ENCODE results near the gene EPB41L1. TPM values are rescaled to one million over a fixed set of nuclear protein-coding genes. Genes with fewer than 3 reads are reported as not detected.

Gene EPB41L1
- total and polyA plus RNA-seq, 4 donors = 13.5 to 61.9 (median 32.8) TPM

- TF ChIP-seq CTCF (IDR thresholded peaks at IDR 0.05; ENCODE audit: control extremely low read depth, extremely low read depth) = peak; percentile 68
- peaks cover 0 to 28% (median 5%) of the 10 kb centered on the region in 4 donors for H3K36me3 ChIP-seq (ENCODE audit: control insufficient read depth in 4 of 4, insufficient read depth in 4 of 4, low read length in 4 of 4)
- H3K9ac ChIP-seq (ENCODE audit: insufficient read depth in 1 of 2, low read length in 2 of 2) = no peak overlapping the region
- DNase-seq (peak; percentile 72 to 82 (median 76)), ATAC-seq (ENCODE audit: insufficient read depth, low FRiP score) (peak; percentile 80)
- H3K27ac ChIP-seq (ENCODE audit: low read depth in 1 of 2, low read length in 1 of 2) = no peak overlapping the region
- H3K4me3 ChIP-seq = no peak overlapping the region
- H3K4me1 ChIP-seq (ENCODE audit: control insufficient read depth in 5 of 5, insufficient read depth in 5 of 5, low read length in 5 of 5) = no peaks in the 10 kb centered on the region
- H3K27me3 ChIP-seq (ENCODE audit: control insufficient read depth in 3 of 3, insufficient read depth in 3 of 3, low read length in 2 of 3) = no peaks in the 10 kb centered on the region
- H3K9me3 ChIP-seq (ENCODE audit: control insufficient read depth in 4 of 4, insufficient read depth in 3 of 4, low read length in 3 of 4) = no peaks in the 10 kb centered on the region
- WGBS, 2 donors = 53 to 54% methylated on average over 6 of the region's 6 CpGs
Measured at GRCh38 chr20:36199345-36200257, 45.1 kb downstream of the EPB41L1 start.

- peaks cover 0 to 24% (median 3%) of the 10 kb centered on the region in 4 donors for H3K36me3 ChIP-seq (ENCODE audit: control insufficient read depth in 4 of 4, insufficient read depth in 4 of 4, low read length in 4 of 4)
- 80 to 85% methylated on average over 1 of the region's 1 CpG for WGBS, 2 donors
Measured at GRCh38 chr20:36200451-36200850, 45.9 kb downstream of the EPB41L1 start.

GRCh38 chr20:36201198-36201597 lies 46.7 kb downstream of the EPB41L1 start:
- TF ChIP-seq CTCF (IDR thresholded peaks at IDR 0.05; ENCODE audit: control extremely low read depth, extremely low read depth) = no peak
- no peaks in the 10 kb centered on the region for H3K4me1 ChIP-seq (ENCODE audit: control insufficient read depth in 5 of 5, insufficient read depth in 5 of 5, low read length in 5 of 5)
- H3K9ac ChIP-seq (ENCODE audit: insufficient read depth in 1 of 2, low read length in 2 of 2) = no peak overlapping the region
- ATAC-seq (ENCODE audit: insufficient read depth, low FRiP score) = no peak
- no peaks in the 10 kb centered on the region for H3K27me3 ChIP-seq (ENCODE audit: control insufficient read depth in 3 of 3, insufficient read depth in 3 of 3, low read length in 2 of 3)
- no peak overlapping the region for H3K27ac ChIP-seq (ENCODE audit: low read depth in 1 of 2, low read length in 1 of 2)
- peaks cover 0 to 21% (median 3%) of the 10 kb centered on the region in 4 donors for H3K36me3 ChIP-seq (ENCODE audit: control insufficient read depth in 4 of 4, insufficient read depth in 4 of 4, low read length in 4 of 4)
- H3K4me3 ChIP-seq = no peak overlapping the region
- DNase-seq = no peak
- H3K9me3 ChIP-seq (ENCODE audit: control insufficient read depth in 4 of 4, insufficient read depth in 3 of 4, low read length in 3 of 4) = no peaks in the 10 kb centered on the region
- WGBS, 2 donors = 91 to 96% methylated on average over 4 of the region's 4 CpGs

More at GRCh38 chr20:36200451-36200850, 45.9 kb downstream of the EPB41L1 start:
- no peak for TF ChIP-seq CTCF (IDR thresholded peaks at IDR 0.05; ENCODE audit: control extremely low read depth, extremely low read depth)
- ATAC-seq (ENCODE audit: insufficient read depth, low FRiP score) (no peak), DNase-seq (no peak)
- Histone ChIP-seq H3K27ac (ENCODE audit: low read depth in 1 of 2, low read length in 1 of 2) (no peak overlapping the region), H3K4me3 (no peak overlapping the region), H3K27me3 (ENCODE audit: control insufficient read depth in 3 of 3, insufficient read depth in 3 of 3, low read length in 2 of 3) (no peaks in the 10 kb centered on the region), H3K9me3 (ENCODE audit: control insufficient read depth in 4 of 4, insufficient read depth in 3 of 4, low read length in 3 of 4) (no peaks in the 10 kb centered on the region), H3K4me1 (ENCODE audit: control insufficient read depth in 5 of 5, insufficient read depth in 5 of 5, low read length in 5 of 5) (no peaks in the 10 kb centered on the region), H3K9ac (ENCODE audit: insufficient read depth in 1 of 2, low read length in 2 of 2) (no peak overlapping the region)

Measured in lung (tissue), 12 donors.